AG10803 (cell line): ENCODE results near the gene CLASP1.
"Not testable (repeated sequence)": the region's sequence is repeated elsewhere in the genome, so short reads cannot be mapped to it uniquely, and the experiment has no call there.

Source experiments
- DNase-seq: peaks from one replicate; pipeline ENCODE4 v3.0.0; 2010; ENCODE audit warnings: low read depth
- H3K4me3 ChIP-seq: 2 replicates; pipeline ENCODE4 v1.5.1; 2011; ENCODE audit warnings: mild to moderate bottlenecking, low read length, control low read depth
- CTCF ChIP-seq: conservative IDR thresholded peaks from 2 replicates; pipeline ENCODE4 v1.5.1; 2011; ENCODE audit warnings: mild to moderate bottlenecking, low read length, control low read depth, inconsistent platforms

Gene CLASP1

GRCh38 chr2:121690095-121690494 lies 40.8 kb upstream of the CLASP1 start:
- TF ChIP-seq CTCF: no peak
- no peak for DNase-seq
- H3K4me3 ChIP-seq: no peak overlapping the region

- no peak overlapping the region for H3K4me3 ChIP-seq
- peak; percentile 45 for TF ChIP-seq CTCF
- DNase-seq: peak; percentile 66
These were observed 40.1 kb upstream of the CLASP1 start for GRCh38 chr2:121689356-121689755.

GRCh38 chr2:121688820-121689219 lies 39.6 kb upstream of the CLASP1 start:
- H3K4me3 ChIP-seq: no peak overlapping the region
- DNase-seq: no peak
- no peak for TF ChIP-seq CTCF

GRCh38 chr2:121686902-121687301 lies 37.6 kb upstream of the CLASP1 start:
- DNase-seq: no peak
- TF ChIP-seq CTCF: no peak
- no peak overlapping the region for H3K4me3 ChIP-seq

- no peak overlapping the region for H3K4me3 ChIP-seq
- DNase-seq: no peak
- no peak for TF ChIP-seq CTCF
These were observed 37.0 kb upstream of the CLASP1 start for GRCh38 chr2:121686218-121686617.

- TF ChIP-seq CTCF: no peak
- no peak for DNase-seq
- no peak overlapping the region for H3K4me3 ChIP-seq
These were observed 33.4 kb upstream of the CLASP1 start for GRCh38 chr2:121682396-121683298.

- no peak overlapping the region for H3K4me3 ChIP-seq
- DNase-seq: no peak
- TF ChIP-seq CTCF: no peak
These were observed 28.6 kb upstream of the CLASP1 start for GRCh38 chr2:121677855-121678254.

GRCh38 chr2:121671621-121672020 lies 22.4 kb upstream of the CLASP1 start:
- H3K4me3 ChIP-seq, DNase-seq: not testable (repeated sequence)
